Measurements from ENCODE around the gene AURKAIP1. TPM values are rescaled to one million over a fixed set of nuclear protein-coding genes. Genes with fewer than 3 reads are reported as not detected.
A peak's percentile ranks its signal among the peaks of the same experiment; 100 is the strongest.

The AURKAIP1 gene
- total RNA-seq, 1 experiment from 2014 or later, result 226 TPM

DNA sequence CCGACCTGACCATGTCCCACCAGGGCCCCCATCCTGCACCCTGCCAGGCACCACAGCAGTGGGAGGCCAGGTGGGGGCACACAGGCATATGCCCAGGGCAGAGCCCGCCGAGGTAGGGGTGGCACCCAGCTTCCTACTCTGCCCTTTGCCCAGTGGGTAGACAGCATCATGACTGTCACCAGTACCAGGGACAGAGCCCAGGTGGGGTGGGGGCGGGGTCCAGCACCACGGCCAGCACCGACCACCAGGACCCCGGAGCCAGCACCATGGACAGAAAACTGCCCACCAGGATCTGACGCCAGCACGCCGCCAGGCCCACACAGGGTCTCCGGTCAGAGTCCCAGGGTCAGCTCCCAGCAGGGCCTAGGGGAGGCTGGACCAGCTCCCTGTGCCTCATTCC lies 40.2 kb downstream of the AURKAIP1 start:
- no peak for DNase-seq (ENCODE audit: low read depth)

DNA sequence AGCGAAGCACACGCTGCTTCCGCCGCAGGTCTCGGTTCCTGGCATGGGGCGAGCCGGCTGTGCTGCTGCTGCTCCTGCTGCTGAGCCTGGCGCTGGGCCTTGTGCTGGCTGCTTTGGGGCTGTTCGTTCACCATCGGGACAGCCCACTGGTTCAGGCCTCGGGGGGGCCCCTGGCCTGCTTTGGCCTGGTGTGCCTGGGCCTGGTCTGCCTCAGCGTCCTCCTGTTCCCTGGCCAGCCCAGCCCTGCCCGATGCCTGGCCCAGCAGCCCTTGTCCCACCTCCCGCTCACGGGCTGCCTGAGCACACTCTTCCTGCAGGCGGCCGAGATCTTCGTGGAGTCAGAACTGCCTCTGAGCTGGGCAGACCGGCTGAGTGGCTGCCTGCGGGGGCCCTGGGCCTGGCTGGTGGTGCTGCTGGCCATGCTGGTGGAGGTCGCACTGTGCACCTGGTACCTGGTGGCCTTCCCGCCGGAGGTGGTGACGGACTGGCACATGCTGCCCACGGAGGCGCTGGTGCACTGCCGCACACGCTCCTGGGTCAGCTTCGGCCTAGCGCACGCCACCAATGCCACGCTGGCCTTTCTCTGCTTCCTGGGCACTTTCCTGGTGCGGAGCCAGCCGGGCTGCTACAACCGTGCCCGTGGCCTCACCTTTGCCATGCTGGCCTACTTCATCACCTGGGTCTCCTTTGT lies 41.3 kb downstream of the AURKAIP1 start:
- no peak for DNase-seq (ENCODE audit: low read depth)

- no peak for DNase-seq (ENCODE audit: low read depth)
Observed at GRCh38 chr1:1332774-1333480, 42.1 kb downstream of the AURKAIP1 start.

DNA sequence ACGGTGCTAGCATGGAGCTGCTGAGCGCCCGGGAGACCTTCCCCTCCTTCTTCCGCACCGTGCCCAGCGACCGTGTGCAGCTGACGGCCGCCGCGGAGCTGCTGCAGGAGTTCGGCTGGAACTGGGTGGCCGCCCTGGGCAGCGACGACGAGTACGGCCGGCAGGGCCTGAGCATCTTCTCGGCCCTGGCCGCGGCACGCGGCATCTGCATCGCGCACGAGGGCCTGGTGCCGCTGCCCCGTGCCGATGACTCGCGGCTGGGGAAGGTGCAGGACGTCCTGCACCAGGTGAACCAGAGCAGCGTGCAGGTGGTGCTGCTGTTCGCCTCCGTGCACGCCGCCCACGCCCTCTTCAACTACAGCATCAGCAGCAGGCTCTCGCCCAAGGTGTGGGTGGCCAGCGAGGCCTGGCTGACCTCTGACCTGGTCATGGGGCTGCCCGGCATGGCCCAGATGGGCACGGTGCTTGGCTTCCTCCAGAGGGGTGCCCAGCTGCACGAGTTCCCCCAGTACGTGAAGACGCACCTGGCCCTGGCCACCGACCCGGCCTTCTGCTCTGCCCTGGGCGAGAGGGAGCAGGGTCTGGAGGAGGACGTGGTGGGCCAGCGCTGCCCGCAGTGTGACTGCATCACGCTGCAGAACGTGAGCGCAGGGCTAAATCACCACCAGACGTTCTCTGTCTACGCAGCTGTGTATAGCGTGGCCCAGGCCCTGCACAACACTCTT lies 42.8 kb downstream of the AURKAIP1 start:
- DNase-seq (ENCODE audit: low read depth), result no peak

DNA sequence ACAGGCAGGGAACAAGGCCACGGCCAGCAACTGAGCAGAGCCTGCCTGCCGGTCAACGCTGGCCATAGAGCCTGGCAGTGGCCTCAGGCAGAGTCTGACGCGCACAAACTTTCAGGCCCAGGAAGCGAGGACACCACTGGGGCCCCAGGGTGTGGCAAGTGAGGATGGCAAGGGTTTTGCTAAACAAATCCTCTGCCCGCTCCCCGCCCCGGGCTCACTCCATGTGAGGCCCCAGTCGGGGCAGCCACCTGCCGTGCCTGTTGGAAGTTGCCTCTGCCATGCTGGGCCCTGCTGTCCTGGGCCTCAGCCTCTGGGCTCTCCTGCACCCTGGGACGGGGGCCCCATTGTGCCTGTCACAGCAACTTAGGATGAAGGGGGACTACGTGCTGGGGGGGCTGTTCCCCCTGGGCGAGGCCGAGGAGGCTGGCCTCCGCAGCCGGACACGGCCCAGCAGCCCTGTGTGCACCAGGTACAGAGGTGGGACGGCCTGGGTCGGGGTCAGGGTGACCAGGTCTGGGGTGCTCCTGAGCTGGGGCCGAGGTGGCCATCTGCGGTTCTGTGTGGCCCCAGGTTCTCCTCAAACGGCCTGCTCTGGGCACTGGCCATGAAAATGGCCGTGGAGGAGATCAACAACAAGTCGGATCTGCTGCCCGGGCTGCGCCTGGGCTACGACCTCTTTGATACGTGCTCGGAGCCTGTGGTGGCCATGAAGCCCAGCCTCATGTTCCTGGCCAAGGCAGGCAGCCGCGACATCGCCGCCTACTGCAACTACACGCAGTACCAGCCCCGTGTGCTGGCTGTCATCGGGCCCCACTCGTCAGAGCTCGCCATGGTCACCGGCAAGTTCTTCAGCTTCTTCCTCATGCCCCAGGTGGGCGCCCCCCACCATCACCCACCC lies 43.7 kb downstream of the AURKAIP1 start, which contains the start of gene TAS1R3:
TSS of gene TAS1R3 (plus strand) at position 213 of the 898 bp plus-strand sequence. CDS start at position 279, 66 bp downstream.
- no peak for DNase-seq (ENCODE audit: low read depth)

GRCh38 chr1:1330366-1331067 lies 44.5 kb downstream of the AURKAIP1 start:
- DNase-seq (ENCODE audit: low read depth), result no peak

DNA sequence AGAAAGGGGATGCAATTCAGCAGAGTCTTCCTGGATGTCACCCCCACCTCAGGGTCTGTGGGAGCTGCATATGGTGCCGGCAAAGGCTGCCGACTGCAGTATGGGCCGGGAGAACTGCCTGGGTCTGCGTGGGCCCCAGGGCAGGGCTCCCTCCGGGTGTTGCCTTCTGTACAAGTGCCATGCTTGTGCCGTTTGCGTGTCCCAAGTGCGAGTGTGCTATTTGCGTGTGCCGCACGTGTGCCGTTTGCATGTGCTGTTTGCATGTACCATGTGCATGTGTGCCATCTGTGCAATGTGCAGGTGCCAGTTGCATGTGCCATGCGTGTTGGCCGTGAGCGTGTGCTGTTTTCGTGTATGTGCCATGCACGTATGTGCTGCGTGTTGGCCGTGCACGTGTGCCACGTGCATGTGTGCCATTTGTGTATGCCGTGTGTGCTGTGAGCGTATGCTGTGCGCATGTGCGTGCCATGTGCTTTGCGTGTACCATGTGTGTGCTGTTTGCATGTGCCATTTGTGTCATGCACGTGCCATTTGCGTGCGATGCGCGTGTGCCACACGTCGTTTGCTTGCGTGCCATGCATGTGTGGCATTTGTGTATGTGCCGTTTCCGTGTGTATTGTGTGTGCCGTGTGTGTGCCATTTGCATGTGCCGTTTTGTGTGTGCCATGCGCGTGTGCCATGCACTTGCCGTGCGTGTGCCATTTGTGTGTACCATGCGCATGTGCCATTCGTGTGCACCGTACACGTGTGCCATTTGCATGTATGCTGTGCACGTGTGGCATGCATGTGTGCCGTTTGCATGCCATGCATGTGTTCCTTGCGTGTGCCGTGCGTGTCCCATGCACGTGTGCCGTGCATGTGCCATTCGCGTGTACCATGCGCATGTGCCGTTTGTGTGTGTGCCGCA lies 45.5 kb downstream of the AURKAIP1 start:
- DNase-seq (ENCODE audit: low read depth), result no peak

- DNase-seq (ENCODE audit: low read depth), result no peak
Observed at GRCh38 chr1:1328254-1328653, 46.8 kb downstream of the AURKAIP1 start.

GRCh38 chr1:1327291-1327690 lies 47.7 kb downstream of the AURKAIP1 start:
- DNase-seq (ENCODE audit: low read depth), result no peak

GRCh38 chr1:1326075-1326605 lies 48.9 kb downstream of the AURKAIP1 start:
- no peak for DNase-seq (ENCODE audit: low read depth)

- DNase-seq (ENCODE audit: low read depth), result no peak
Observed at GRCh38 chr1:1325288-1326074, 49.5 kb downstream of the AURKAIP1 start.

- DNase-seq (ENCODE audit: low read depth), result peak; percentile 85
Observed at GRCh38 chr1:1324524-1325287, 50.3 kb downstream of the AURKAIP1 start, which contains the start of the genes CPTP and INTS11. TSS of gene CPTP (plus strand) at chr1:1324802. CDS start at chr1:1326911, 2,109 bp downstream. TSS of gene INTS11 (minus strand) at chr1:1324660. CDS start at chr1:1324608, 52 bp downstream.

- no peak for DNase-seq (ENCODE audit: low read depth)
Observed at GRCh38 chr1:1324084-1324523, 50.9 kb downstream of the AURKAIP1 start.

Data from LHCN-M2 (cell line).